GM23338 (cell line): Measurements from ENCODE around the gene CABLES1. TPM values are rescaled to one million over a fixed set of nuclear protein-coding genes. Genes with fewer than 3 reads are reported as not detected.

Experiments
- ATAC-seq: fragments of 200-7000 bp; cut with Tn5 transposase; 3 replicates; pipeline ENCODE4 v1.9.1; 2020
- DNase-seq: peaks from one replicate; pipeline ENCODE4 v3.0.0-alpha.2; 2015; ENCODE audit warnings: low spot score
- H2AFZ ChIP-seq: fragments of 200-600 bp; sonication (generic); 2 replicates; pipeline ENCODE4 v1.8.0; 2016; ENCODE audit warnings: antibody characterized with exemption, mild to moderate bottlenecking, moderate library complexity
- H3F3A ChIP-seq: fragments of 200-600 bp; sonication (generic); replicated peaks from 2 replicates; pipeline ENCODE4 v1.8.0; 2017; ENCODE audit warnings: antibody characterized with exemption, mixed run types, low read depth
- H3K27ac ChIP-seq: fragments of 200-600 bp; sonication (generic); 2 replicates; pipeline ENCODE4 v1.6.1; 2016; ENCODE audit warnings: low read depth
- H3K27me3 ChIP-seq: fragments of 200-600 bp; sonication (generic); 2 replicates; pipeline ENCODE4 v1.8.0; 2016; ENCODE audit warnings: mild to moderate bottlenecking, mixed run types, moderate library complexity; ENCODE audit not compliant: insufficient read depth
- H3K36me3 ChIP-seq: fragments of 200-600 bp; sonication (generic); 2 replicates; pipeline ENCODE4 v1.8.0; 2016; ENCODE audit warnings: mild to moderate bottlenecking; ENCODE audit not compliant: insufficient read depth
- H3K4me1 ChIP-seq: fragments of 200-600 bp; sonication (generic); 2 replicates; pipeline ENCODE4 v1.8.0; 2016; ENCODE audit warnings: mild to moderate bottlenecking, moderate library complexity; ENCODE audit not compliant: insufficient read depth
- H3K4me2 ChIP-seq: fragments of 200-600 bp; sonication (generic); 2 replicates; pipeline ENCODE4 v1.7.1; 2017; ENCODE audit warnings: mixed run types
- H3K4me3 ChIP-seq: fragments of 200-600 bp; sonication (generic); 2 replicates; pipeline ENCODE4 v1.6.1; 2016; ENCODE audit warnings: mixed run types
- H3K79me2 ChIP-seq: fragments of 200-600 bp; sonication (generic); replicated peaks from 2 replicates; pipeline ENCODE4 v1.8.0; 2017; ENCODE audit warnings: mild to moderate bottlenecking; ENCODE audit not compliant: insufficient read depth
- H3K9me2 ChIP-seq: fragments of 200-600 bp; sonication (generic); 2 replicates; pipeline ENCODE4 v1.8.0; 2017; ENCODE audit not compliant: insufficient read depth
- H4K20me1 ChIP-seq: fragments of 200-600 bp; sonication (generic); replicated peaks from 2 replicates; pipeline ENCODE4 v1.8.0; 2017; ENCODE audit warnings: mild to moderate bottlenecking; ENCODE audit not compliant: insufficient read depth
- H3K27ac Mint-ChIP-seq: 2 replicates; pipeline ENCODE4 v1.8.0; 2020; ENCODE audit warnings: inconsistent platforms, mild to moderate bottlenecking, moderate library complexity, mixed read lengths
- H3K27me3 Mint-ChIP-seq: 3 replicates; pipeline ENCODE4 v1.8.0; 2022; ENCODE audit warnings: low read depth, mild to moderate bottlenecking, moderate library complexity, mixed read lengths, inconsistent platforms; ENCODE audit not compliant: insufficient read depth, poor library complexity
- H3K36me3 Mint-ChIP-seq: 3 replicates; pipeline ENCODE4 v1.8.0; 2021; ENCODE audit warnings: low read depth, mild to moderate bottlenecking, inconsistent platforms, moderate library complexity, mixed read lengths
- H3K4me1 Mint-ChIP-seq: 3 replicates; pipeline ENCODE4 v1.8.0; 2020; ENCODE audit warnings: mild to moderate bottlenecking, inconsistent platforms, mixed read lengths
- H3K4me3 Mint-ChIP-seq: 3 replicates; pipeline ENCODE4 v1.8.0; 2021; ENCODE audit warnings: moderate library complexity, mild to moderate bottlenecking, inconsistent platforms, mixed read lengths
- H3K9me3 Mint-ChIP-seq: 3 replicates; pipeline ENCODE4 v1.8.0; 2020; ENCODE audit warnings: moderate library complexity, mild to moderate bottlenecking, inconsistent platforms, mixed read lengths
- CREB1 ChIP-seq: fragments of 250-450 bp; sonication (Bioruptor Pico); IDR thresholded peaks from 2 replicates; pipeline ENCODE4 v1.5.0; 2020; ENCODE audit warnings: low read depth, mild to moderate bottlenecking, moderate library complexity
- EZH2 ChIP-seq: fragments of 200-600 bp; sonication (generic); IDR thresholded peaks from one replicate; pipeline ENCODE4 v1.8.0; 2017; ENCODE audit warnings: antibody characterized with exemption, mild to moderate bottlenecking, low read depth; ENCODE audit not compliant: unreplicated experiment
- EZH2phosphoT487 ChIP-seq: fragments of 200-600 bp; sonication (generic); IDR thresholded peaks from one replicate; pipeline ENCODE4 v1.8.1; 2018; ENCODE audit warnings: antibody characterized with exemption; ENCODE audit not compliant: unreplicated experiment
- JUNB ChIP-seq: IDR thresholded peaks from one replicate; pipeline ENCODE4 v1.6.1; 2016; ENCODE audit warnings: antibody characterized with exemption; ENCODE audit not compliant: unreplicated experiment
- NANOG ChIP-seq: IDR thresholded peaks from 2 replicates; pipeline ENCODE4 v1.6.1; 2016; ENCODE audit warnings: antibody characterized with exemption, borderline replicate concordance
- STAT1 ChIP-seq: IDR thresholded peaks from one replicate; pipeline ENCODE4 v1.6.1; 2016; ENCODE audit warnings: antibody characterized with exemption; ENCODE audit not compliant: unreplicated experiment
- ZNF114 ChIP-seq: fragments of 250-450 bp; sonication (Bioruptor Pico); IDR thresholded peaks from 2 replicates; pipeline ENCODE4 v1.5.0; 2020; ENCODE audit warnings: mild to moderate bottlenecking, moderate library complexity
- ZNF331 ChIP-seq: fragments of 250-450 bp; sonication (Bioruptor Pico); IDR thresholded peaks from 2 replicates; pipeline ENCODE4 v1.5.0; 2020; ENCODE audit warnings: low read depth, mild to moderate bottlenecking, moderate library complexity
- polyA plus RNA-seq: library from polyadenylated mRNA; unstranded; fragments of >200 nt; fragmentation: Nextera tagmentation; extraction: Ambion mirVana; gene quantifications from 2 replicates; pipeline ENCODE4 v1.2.1, GENCODE V29; 2016
- total RNA-seq: library from RNA; depleted of rRNA; stranded (reverse); fragments of >200 nt; shearing (Covaris generic); gene quantifications from 2 replicates; pipeline ENCODE4 v1.2.3, GENCODE V29; 2014
- TF ChIP-seq, protein P1 (sequence below): fragments of 250-450 bp; sonication (Bioruptor Pico); IDR thresholded peaks from 2 replicates; pipeline ENCODE4 v1.5.0; 2020; ENCODE audit warnings: mild to moderate bottlenecking, moderate library complexity
- TF ChIP-seq, protein P2 (sequence below): IDR thresholded peaks from one replicate; pipeline ENCODE4 v1.6.1; 2018; ENCODE audit warnings: antibody characterized with exemption; ENCODE audit not compliant: unreplicated experiment
- TF ChIP-seq, protein P3 (sequence below), 2 experiments: fragments of 200-600 bp in 1 of 2; sonication (generic) in 1 of 2; conservative IDR thresholded peaks; 2 replicates each; pipeline versions ENCODE4 v1.5.1 to v1.6.1; 2016 to 2017; ENCODE audit warnings: antibody characterized with exemption in 2 of 2, low read depth in 2 of 2, mild to moderate bottlenecking in 2 of 2, moderate library complexity in 1 of 2

CABLES1 gene
- total and polyA plus RNA-seq, 2 experiments from 2014 or later, result 2.6 to 12.4 TPM

DNA sequence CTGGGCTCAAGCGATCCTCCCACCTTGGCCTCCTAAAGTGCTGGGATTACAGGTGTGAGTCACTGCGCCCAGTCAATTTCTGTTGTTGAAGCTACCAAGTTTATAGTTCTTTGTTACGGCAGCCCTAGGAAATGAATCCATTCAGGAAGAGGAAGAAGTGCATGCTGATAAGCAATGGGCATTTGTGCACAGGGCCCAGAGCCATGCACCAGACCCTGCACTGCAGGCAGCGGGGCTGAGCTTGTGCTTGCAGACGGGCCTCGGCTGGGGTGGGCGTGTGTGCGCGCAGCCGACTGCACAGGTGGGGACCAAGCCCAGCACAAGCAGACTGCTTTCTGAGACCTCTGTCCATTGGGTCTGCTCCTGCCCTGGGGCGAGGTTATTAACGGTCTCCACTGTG, 144.6 kb downstream of the CABLES1 start:
- Histone ChIP-seq H3K4me3 (no peak overlapping the region), H3K9me2 (peaks cover 15% of the 10 kb centered on the region; the same call in 1 of the 2 replicates), H3K4me2 (no peak overlapping the region), H4K20me1 (no peaks in the 10 kb centered on the region), H3K79me2 (no peaks in the 10 kb centered on the region), H3K4me1 (peaks cover 25% of the 10 kb centered on the region), H2AFZ (no peak overlapping the region), H3K27me3 (no peaks in the 10 kb centered on the region), H3K36me3 (no peaks in the 10 kb centered on the region), H3F3A (peaks cover 3% of the 10 kb centered on the region; the same call in 1 of the 2 replicates), H3K27ac (no peak overlapping the region)
- Mint-ChIP-seq H3K27me3 (peaks cover 10% of the 10 kb centered on the region), H3K27ac (no peak overlapping the region; the same call in 1 of the 2 replicates), H3K9me3 (peaks cover 19% of the 10 kb centered on the region), H3K36me3 (peaks cover 28% of the 10 kb centered on the region), H3K4me1 (peaks cover 28% of the 10 kb centered on the region), H3K4me3 (no peak overlapping the region)
- DNase-seq (no peak), ATAC-seq (no peak)
- TF ChIP-seq ZNF114 (CRISPR knock-in tag) (no peak), EZH2phosphoT487 (no peak), NANOG (no peak), CREB1 (CRISPR knock-in tag) (no peak), STAT1 (no peak), ZNF331 (CRISPR knock-in tag) (no peak), JUNB (no peak), EZH2 (no peak)
- TF ChIP-seq, protein P1, sequence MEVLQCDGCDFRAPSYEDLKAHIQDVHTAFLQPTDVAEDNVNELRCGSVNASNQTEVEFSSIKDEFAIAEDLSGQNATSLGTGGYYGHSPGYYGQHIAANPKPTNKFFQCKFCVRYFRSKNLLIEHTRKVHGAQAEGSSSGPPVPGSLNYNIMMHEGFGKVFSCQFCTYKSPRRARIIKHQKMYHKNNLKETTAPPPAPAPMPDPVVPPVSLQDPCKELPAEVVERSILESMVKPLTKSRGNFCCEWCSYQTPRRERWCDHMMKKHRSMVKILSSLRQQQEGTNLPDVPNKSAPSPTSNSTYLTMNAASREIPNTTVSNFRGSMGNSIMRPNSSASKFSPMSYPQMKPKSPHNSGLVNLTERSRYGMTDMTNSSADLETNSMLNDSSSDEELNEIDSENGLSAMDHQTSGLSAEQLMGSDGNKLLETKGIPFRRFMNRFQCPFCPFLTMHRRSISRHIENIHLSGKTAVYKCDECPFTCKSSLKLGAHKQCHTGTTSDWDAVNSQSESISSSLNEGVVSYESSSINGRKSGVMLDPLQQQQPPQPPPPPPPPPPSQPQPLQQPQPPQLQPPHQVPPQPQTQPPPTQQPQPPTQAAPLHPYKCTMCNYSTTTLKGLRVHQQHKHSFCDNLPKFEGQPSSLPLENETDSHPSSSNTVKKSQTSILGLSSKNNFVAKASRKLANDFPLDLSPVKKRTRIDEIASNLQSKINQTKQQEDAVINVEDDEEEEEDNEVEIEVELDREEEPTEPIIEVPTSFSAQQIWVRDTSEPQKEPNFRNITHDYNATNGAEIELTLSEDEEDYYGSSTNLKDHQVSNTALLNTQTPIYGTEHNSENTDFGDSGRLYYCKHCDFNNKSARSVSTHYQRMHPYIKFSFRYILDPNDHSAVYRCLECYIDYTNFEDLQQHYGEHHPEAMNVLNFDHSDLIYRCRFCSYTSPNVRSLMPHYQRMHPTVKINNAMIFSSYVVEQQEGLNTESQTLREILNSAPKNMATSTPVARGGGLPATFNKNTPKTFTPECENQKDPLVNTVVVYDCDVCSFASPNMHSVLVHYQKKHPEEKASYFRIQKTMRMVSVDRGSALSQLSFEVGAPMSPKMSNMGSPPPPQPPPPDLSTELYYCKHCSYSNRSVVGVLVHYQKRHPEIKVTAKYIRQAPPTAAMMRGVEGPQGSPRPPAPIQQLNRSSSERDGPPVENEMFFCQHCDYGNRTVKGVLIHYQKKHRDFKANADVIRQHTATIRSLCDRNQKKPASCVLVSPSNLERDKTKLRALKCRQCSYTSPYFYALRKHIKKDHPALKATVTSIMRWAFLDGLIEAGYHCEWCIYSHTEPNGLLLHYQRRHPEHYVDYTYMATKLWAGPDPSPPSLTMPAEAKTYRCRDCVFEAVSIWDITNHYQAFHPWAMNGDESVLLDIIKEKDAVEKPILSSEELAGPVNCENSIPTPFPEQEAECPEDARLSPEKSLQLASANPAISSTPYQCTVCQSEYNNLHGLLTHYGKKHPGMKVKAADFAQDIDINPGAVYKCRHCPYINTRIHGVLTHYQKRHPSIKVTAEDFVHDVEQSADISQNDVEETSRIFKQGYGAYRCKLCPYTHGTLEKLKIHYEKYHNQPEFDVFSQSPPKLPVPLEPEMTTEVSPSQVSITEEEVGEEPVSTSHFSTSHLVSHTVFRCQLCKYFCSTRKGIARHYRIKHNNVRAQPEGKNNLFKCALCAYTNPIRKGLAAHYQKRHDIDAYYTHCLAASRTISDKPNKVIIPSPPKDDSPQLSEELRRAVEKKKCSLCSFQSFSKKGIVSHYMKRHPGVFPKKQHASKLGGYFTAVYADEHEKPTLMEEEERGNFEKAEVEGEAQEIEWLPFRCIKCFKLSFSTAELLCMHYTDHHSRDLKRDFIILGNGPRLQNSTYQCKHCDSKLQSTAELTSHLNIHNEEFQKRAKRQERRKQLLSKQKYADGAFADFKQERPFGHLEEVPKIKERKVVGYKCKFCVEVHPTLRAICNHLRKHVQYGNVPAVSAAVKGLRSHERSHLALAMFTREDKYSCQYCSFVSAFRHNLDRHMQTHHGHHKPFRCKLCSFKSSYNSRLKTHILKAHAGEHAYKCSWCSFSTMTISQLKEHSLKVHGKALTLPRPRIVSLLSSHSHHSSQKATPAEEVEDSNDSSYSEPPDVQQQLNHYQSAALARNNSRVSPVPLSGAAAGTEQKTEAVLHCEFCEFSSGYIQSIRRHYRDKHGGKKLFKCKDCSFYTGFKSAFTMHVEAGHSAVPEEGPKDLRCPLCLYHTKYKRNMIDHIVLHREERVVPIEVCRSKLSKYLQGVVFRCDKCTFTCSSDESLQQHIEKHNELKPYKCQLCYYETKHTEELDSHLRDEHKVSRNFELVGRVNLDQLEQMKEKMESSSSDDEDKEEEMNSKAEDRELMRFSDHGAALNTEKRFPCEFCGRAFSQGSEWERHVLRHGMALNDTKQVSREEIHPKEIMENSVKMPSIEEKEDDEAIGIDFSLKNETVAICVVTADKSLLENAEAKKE (CRISPR knock-in tag), result no peak
- TF ChIP-seq, protein P2, sequence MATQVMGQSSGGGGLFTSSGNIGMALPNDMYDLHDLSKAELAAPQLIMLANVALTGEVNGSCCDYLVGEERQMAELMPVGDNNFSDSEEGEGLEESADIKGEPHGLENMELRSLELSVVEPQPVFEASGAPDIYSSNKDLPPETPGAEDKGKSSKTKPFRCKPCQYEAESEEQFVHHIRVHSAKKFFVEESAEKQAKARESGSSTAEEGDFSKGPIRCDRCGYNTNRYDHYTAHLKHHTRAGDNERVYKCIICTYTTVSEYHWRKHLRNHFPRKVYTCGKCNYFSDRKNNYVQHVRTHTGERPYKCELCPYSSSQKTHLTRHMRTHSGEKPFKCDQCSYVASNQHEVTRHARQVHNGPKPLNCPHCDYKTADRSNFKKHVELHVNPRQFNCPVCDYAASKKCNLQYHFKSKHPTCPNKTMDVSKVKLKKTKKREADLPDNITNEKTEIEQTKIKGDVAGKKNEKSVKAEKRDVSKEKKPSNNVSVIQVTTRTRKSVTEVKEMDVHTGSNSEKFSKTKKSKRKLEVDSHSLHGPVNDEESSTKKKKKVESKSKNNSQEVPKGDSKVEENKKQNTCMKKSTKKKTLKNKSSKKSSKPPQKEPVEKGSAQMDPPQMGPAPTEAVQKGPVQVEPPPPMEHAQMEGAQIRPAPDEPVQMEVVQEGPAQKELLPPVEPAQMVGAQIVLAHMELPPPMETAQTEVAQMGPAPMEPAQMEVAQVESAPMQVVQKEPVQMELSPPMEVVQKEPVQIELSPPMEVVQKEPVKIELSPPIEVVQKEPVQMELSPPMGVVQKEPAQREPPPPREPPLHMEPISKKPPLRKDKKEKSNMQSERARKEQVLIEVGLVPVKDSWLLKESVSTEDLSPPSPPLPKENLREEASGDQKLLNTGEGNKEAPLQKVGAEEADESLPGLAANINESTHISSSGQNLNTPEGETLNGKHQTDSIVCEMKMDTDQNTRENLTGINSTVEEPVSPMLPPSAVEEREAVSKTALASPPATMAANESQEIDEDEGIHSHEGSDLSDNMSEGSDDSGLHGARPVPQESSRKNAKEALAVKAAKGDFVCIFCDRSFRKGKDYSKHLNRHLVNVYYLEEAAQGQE, result no peak
- TF ChIP-seq, protein P3, sequence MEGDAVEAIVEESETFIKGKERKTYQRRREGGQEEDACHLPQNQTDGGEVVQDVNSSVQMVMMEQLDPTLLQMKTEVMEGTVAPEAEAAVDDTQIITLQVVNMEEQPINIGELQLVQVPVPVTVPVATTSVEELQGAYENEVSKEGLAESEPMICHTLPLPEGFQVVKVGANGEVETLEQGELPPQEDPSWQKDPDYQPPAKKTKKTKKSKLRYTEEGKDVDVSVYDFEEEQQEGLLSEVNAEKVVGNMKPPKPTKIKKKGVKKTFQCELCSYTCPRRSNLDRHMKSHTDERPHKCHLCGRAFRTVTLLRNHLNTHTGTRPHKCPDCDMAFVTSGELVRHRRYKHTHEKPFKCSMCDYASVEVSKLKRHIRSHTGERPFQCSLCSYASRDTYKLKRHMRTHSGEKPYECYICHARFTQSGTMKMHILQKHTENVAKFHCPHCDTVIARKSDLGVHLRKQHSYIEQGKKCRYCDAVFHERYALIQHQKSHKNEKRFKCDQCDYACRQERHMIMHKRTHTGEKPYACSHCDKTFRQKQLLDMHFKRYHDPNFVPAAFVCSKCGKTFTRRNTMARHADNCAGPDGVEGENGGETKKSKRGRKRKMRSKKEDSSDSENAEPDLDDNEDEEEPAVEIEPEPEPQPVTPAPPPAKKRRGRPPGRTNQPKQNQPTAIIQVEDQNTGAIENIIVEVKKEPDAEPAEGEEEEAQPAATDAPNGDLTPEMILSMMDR (conservative IDR thresholded peaks at IDR 0.05; ENCODE audit: low read depth in 2 of 2), result no peak
